IPS-20b (cell line): Measurements from ENCODE around the gene RHOG.
A peak's percentile ranks its signal among the peaks of the same experiment; 100 is the strongest.
"Not testable (repeated sequence)": the region's sequence is repeated elsewhere in the genome, so short reads cannot be mapped to it uniquely, and the experiment has no call there.

ENCODE experiments used
- H3K27ac ChIP-seq: one replicate; pipeline ENCODE4 v1.5.1; 2013; ENCODE audit warnings: low read length
- H3K27me3 ChIP-seq: 2 replicates; pipeline ENCODE4 v1.6.1; 2013; ENCODE audit warnings: mild to moderate bottlenecking, low read length, inconsistent platforms; ENCODE audit not compliant: insufficient read depth
- H3K36me3 ChIP-seq: 2 replicates; pipeline ENCODE4 v1.6.1; 2013; ENCODE audit warnings: low read depth, mild to moderate bottlenecking, inconsistent platforms, low read length, moderate library complexity; ENCODE audit not compliant: insufficient read depth
- H3K4me1 ChIP-seq: 2 replicates; pipeline ENCODE4 v1.6.1; 2013; ENCODE audit warnings: mild to moderate bottlenecking, control low read depth, inconsistent platforms, low read length, moderate library complexity; ENCODE audit not compliant: insufficient read depth
- H3K4me3 ChIP-seq: 2 replicates; pipeline ENCODE4 v1.5.1; 2013; ENCODE audit warnings: mild to moderate bottlenecking, low read length, inconsistent platforms
- H3K9ac ChIP-seq: 2 replicates; pipeline ENCODE4 v1.6.1; 2013; ENCODE audit warnings: low read depth, mild to moderate bottlenecking, inconsistent platforms, low read length, moderate library complexity
- H3K9me3 ChIP-seq: 2 replicates; pipeline ENCODE4 v1.6.1; 2013; ENCODE audit warnings: mild to moderate bottlenecking, low read depth, low read length, inconsistent platforms; ENCODE audit not compliant: insufficient read depth

The RHOG gene

GRCh38 chr11:3803726-3804495 is 36.8 kb downstream of the RHOG start:
- no peaks in the 10 kb centered on the region for H3K27me3 ChIP-seq
- H3K36me3 ChIP-seq: no peaks in the 10 kb centered on the region
- H3K9ac ChIP-seq: no peak overlapping the region
- H3K27ac ChIP-seq: no peak overlapping the region
- no peaks in the 10 kb centered on the region for H3K4me1 ChIP-seq
- H3K4me3 ChIP-seq: no peak overlapping the region
- no peaks in the 10 kb centered on the region for H3K9me3 ChIP-seq

GRCh38 chr11:3802011-3802790 is 38.6 kb downstream of the RHOG start:
- H3K27ac ChIP-seq: no peak overlapping the region
- H3K36me3 ChIP-seq: no peaks in the 10 kb centered on the region

DNA sequence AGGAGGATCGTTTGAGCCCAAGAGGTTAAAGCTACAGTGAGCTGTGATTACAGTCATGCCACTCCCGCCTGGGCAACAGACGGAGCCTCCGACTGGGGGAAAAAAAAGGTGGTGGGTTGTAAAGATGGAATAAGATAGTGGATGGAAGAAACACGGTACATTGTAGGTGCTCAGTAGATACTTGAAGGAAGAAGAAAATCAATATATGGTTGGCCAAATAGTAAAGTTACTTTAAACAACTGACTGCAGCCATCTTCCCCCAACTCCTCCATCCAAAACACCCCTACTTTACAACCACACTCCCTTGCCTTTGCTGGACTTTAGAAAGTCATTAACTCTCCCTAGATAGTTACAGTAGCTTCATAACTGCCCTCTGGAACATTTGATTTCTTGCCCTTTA is 40.9 kb downstream of the RHOG start:
- Histone ChIP-seq H3K27me3 (no peaks in the 10 kb centered on the region), H3K9ac (no peak overlapping the region)

More at GRCh38 chr11:3802011-3802790, 38.6 kb downstream of the RHOG start:
- no peaks in the 10 kb centered on the region for H3K27me3 ChIP-seq
- H3K9ac ChIP-seq: no peak overlapping the region
- H3K9me3 ChIP-seq: no peaks in the 10 kb centered on the region
- H3K4me1 ChIP-seq: no peaks in the 10 kb centered on the region; the same call in 1 of the 2 replicates
- H3K4me3 ChIP-seq: no peak overlapping the region

GRCh38 chr11:3799143-3799542 is 41.6 kb downstream of the RHOG start:
- H3K4me3 ChIP-seq: no peak overlapping the region

More for the DNA sequence above, 40.9 kb downstream of the RHOG start:
- Histone ChIP-seq H3K4me1 (peaks cover 6% of the 10 kb centered on the region; the same call in 1 of the 2 replicates), H3K9me3 (no peaks in the 10 kb centered on the region), H3K27ac (no peak overlapping the region), H3K4me3 (no peak overlapping the region), H3K36me3 (peaks cover 1% of the 10 kb centered on the region; the same call in 1 of the 2 replicates)

GRCh38 chr11:3797329-3798090 is 43.2 kb downstream of the RHOG start, which contains the start of gene NUP98:
Gene NUP98 (minus strand): TSS chr11:3797554. CDS start chr11:3782117, 15,437 bp downstream.
- H3K36me3 ChIP-seq: peaks cover 24% of the 10 kb centered on the region
- peak within 1 kb of the TSS; percentile 93 for H3K9ac ChIP-seq
- H3K9me3 ChIP-seq: no peaks in the 10 kb centered on the region
- H3K4me3 ChIP-seq: peak within 1 kb of the TSS; percentile 96
- no peaks in the 10 kb centered on the region for H3K27me3 ChIP-seq
- peak within 1 kb of the TSS; percentile 70 for H3K27ac ChIP-seq
- peaks cover 6% of the 10 kb centered on the region; the same call in 1 of the 2 replicates for H3K4me1 ChIP-seq

More at GRCh38 chr11:3799143-3799542, 41.6 kb downstream of the RHOG start:
- Histone ChIP-seq H3K27ac (no peak overlapping the region), H3K4me1 (peaks cover 6% of the 10 kb centered on the region; the same call in 1 of the 2 replicates), H3K36me3 (peaks cover 8% of the 10 kb centered on the region), H3K27me3 (no peaks in the 10 kb centered on the region), H3K9me3 (no peaks in the 10 kb centered on the region), H3K9ac (no peak overlapping the region)

GRCh38 chr11:3796801-3797328 is 43.9 kb downstream of the RHOG start:
- peak overlapping the region; percentile 96 for H3K4me3 ChIP-seq
- H3K27me3 ChIP-seq: no peaks in the 10 kb centered on the region
- H3K27ac ChIP-seq: peak overlapping the region; percentile 18
- peaks cover 31% of the 10 kb centered on the region for H3K36me3 ChIP-seq
- H3K4me1 ChIP-seq: peaks cover 6% of the 10 kb centered on the region; the same call in 1 of the 2 replicates
- H3K9me3 ChIP-seq: no peaks in the 10 kb centered on the region
- H3K9ac ChIP-seq: peak overlapping the region; percentile 93

- peak overlapping the region; percentile 96 for H3K4me3 ChIP-seq
- H3K27ac ChIP-seq: no peak overlapping the region
- peaks cover 31% of the 10 kb centered on the region for H3K36me3 ChIP-seq
- no peaks in the 10 kb centered on the region for H3K27me3 ChIP-seq
- H3K4me1 ChIP-seq: peaks cover 6% of the 10 kb centered on the region; the same call in 1 of the 2 replicates
- peak overlapping the region; percentile 93 for H3K9ac ChIP-seq
- H3K9me3 ChIP-seq: no peaks in the 10 kb centered on the region
Observed at GRCh38 chr11:3796346-3796745, 44.4 kb downstream of the RHOG start.

- Histone ChIP-seq H3K4me3 (peak overlapping the region; percentile 96), H3K27ac (no peak overlapping the region), H3K27me3 (no peaks in the 10 kb centered on the region), H3K36me3 (peaks cover 31% of the 10 kb centered on the region), H3K9me3 (no peaks in the 10 kb centered on the region), H3K4me1 (peaks cover 6% of the 10 kb centered on the region; the same call in 1 of the 2 replicates), H3K9ac (peak overlapping the region; percentile 93; the same call in 1 of the 2 replicates)
Observed at GRCh38 chr11:3796002-3796311, 44.8 kb downstream of the RHOG start.

DNA sequence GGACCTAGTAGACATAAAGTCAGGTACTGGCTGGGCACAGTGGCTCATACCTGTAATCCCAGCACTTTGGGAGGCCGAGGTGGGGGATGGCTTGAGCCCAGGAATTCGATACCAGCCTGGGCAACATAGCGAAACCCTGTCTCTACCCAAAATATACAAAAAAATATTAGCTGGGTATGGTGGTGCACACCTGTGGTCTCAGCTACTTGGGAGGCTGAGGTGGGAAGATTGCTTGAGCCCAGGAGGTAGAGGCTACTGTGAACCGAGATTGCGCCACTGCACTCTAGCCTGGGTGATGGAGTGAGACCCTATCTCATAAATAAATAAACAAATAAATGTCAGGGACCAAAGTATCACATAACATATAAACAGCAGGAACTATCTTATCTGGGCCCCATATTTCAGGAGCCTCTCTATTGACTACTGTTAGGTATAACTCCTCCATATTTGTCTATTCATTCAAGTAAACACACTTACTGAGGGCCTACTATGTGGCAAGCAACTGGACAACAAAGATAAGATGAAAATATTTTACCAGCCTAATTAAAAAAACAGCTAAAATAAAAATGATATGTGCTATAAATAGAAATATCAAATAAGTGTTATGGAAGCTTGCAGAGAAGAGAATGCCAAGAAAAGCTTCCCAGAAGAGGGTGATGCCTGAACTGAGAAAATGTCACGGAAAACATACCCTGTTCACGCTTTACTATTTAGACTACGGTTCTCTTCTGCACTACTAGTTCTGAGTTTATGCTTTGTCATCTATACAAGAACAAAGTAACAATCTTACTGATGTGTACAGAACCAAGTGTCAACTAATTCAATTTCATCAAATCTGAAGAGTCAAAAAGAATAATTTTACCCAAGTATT is 45.4 kb downstream of the RHOG start:
- Histone ChIP-seq H3K36me3 (peaks cover 34% of the 10 kb centered on the region), H3K9ac (peak overlapping the region; percentile 93; the same call in 1 of the 2 replicates), H3K9me3 (no peaks in the 10 kb centered on the region), H3K4me3 (peak overlapping the region; percentile 96), H3K4me1 (peaks cover 6% of the 10 kb centered on the region; the same call in 1 of the 2 replicates), H3K27ac (no peak overlapping the region), H3K27me3 (no peaks in the 10 kb centered on the region)

GRCh38 chr11:3794387-3794786 is 46.4 kb downstream of the RHOG start:
- not testable (repeated sequence) for H3K27ac ChIP-seq, H3K4me3 ChIP-seq, H3K27me3 ChIP-seq, H3K9me3 ChIP-seq, H3K9ac ChIP-seq, H3K4me1 ChIP-seq
- H3K36me3 ChIP-seq: peaks cover 35% of the 10 kb centered on the region
